Activated CD4-positive, alpha-beta T cell treated with anti-CD3 and anti-CD28 coated beads, Interleukin-2, amount 50 U/mL, for 24 hours (primary cell): ENCODE results near the gene THNSL1.
"Not testable (repeated sequence)": the region's sequence is repeated elsewhere in the genome, so short reads cannot be mapped to it uniquely, and the experiment has no call there.

Experiments used
- DNase-seq, 2 donors: peaks; one replicate each; pipeline ENCODE4 v3.0.0-alpha.2; 2020; ENCODE audit warnings: low read depth in 1 of 2, low spot score in 1 of 2

THNSL1 gene

GRCh38 chr10:24998044-24998443, 18.4 kb upstream of the THNSL1 start:
- no peak for DNase-seq

GRCh38 chr10:25011591-25011990, 4.8 kb upstream of the THNSL1 start:
- not testable (repeated sequence) for DNase-seq

GRCh38 chr10:25014579-25014978, 1.8 kb upstream of the THNSL1 start:
- no peak for DNase-seq

- DNase-seq, result peak; percentile 81 to 91
Observed at GRCh38 chr10:25015828-25016375, 510 bp upstream of the THNSL1 start, which contains the start of gene ENKUR. ENKUR (minus strand) TSS chr10:25016158; CDS start chr10:25015936, 222 bp downstream.

DNA sequence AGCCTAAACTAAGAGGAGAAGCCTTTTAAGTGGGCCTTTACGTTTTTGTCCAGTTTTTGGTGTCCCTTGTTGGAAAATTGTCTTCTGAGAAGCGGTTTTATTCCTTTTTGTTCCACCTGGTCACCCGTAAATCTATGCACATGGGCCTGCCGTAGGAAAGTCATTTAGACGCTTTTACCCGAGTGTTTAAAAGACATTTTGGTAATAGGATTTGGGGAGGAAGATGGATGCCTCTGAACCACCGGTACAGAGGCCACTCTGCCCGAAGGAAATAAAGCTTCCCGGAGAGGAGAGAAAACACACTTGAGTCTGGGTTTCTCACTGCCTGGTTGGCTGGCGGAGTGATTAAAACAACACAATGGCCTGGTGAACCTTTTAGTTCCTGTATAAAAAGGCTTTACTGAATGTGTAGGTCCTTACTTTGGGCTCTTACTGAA, 760 bp downstream of the THNSL1 start:
- peak in 1 of 2 donors; percentile 14 for DNase-seq

DNA sequence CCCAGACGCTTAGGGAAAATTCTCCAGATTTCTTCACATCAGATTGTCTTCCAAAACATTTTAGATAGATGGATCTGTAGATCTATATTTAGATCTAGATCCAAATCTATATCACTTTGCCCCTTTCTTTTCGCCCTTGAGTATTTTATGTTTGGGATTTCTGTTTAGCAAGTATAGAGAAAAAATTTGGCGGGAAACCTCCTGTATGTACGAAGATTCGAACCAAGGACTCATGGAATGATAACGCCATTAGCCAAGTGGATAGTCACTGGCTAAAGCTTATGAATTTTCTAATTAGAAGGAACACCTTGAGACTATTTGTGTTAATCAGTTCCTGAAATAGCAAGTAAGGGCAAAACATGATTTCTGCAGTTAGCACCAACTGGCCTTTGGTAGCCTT, 1.2 kb downstream of the THNSL1 start:
- no peak for DNase-seq

- DNase-seq, result no peak
Observed at GRCh38 chr10:25018703-25019102, 2.3 kb downstream of the THNSL1 start.

DNA sequence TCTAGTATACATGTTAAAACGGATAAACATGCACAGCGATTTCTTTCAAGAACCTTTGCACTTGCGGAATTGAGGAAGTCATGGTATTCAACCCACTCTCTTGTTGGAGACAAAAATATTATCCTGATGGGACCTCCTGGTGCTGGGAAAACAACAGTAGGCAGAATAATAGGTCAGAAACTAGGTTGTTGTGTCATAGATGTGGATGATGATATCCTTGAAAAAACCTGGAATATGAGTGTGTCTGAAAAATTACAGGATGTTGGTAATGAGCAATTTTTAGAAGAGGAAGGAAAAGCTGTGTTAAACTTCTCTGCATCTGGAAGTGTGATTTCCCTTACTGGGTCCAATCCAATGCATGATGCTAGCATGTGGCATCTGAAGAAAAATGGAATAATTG, 6.9 kb downstream of the THNSL1 start:
- no peak for DNase-seq

GRCh38 chr10:25024528-25024927, 8.1 kb downstream of the THNSL1 start:
- no peak for DNase-seq

DNA sequence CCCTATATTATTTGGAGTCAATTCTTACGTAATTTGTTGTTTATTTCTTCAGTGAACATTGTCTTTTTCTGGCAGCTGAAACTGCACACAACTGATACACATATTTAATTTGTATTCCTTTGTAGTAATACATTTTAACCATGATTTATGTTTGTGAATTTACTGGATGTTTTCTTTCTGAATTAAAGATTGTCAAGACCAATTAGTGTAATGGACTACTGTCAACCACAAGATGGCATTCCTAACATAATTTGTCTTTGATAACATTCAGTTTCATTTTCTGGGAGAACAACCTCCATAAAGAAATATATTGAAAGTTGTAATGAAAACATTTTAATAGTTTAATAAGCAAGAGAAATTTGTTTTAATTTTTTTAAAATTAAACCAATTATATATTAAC, 10.1 kb downstream of the THNSL1 start:
- DNase-seq, result no peak

- no peak for DNase-seq
Observed at GRCh38 chr10:25028711-25029110, 12.3 kb downstream of the THNSL1 start.

DNA sequence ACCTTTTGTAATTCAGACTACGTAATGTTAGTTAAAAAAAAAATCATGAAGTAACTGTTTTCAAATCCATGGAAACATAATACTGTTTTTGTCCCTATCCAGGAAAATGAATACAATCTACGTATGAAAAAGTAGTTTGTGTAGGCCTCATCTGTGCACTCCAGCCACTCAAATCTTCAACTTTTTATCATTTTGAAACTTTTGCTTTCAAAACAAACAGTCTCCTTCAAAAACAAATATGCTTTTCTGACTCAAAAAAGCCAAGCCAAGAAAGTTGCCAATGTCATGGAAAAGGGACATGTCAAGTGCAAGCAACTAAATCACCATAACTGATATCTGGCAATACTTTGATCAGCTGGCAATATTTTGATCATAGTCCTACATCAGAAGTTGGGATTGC, 13.1 kb downstream of the THNSL1 start:
- DNase-seq, result no peak

DNA sequence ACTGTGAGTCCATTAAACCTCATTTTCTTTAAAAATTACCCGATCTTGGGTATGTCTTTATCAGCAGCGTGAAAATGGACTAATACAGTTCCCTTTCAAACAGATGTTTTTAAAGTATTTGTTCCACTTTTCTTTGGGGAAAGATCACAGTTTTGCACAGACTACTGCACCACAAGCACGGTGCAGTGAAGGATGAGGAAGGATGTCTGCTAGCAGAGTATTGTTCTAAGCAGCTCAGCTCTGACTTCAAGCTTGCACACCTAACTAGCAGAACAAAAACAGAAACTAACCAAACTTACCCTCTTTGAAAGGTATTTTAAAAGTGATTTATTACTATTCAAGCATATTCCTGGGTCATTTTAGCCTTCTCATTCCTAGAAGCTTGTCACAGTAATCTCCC, 20.0 kb downstream of the THNSL1 start:
- no peak for DNase-seq

DNA sequence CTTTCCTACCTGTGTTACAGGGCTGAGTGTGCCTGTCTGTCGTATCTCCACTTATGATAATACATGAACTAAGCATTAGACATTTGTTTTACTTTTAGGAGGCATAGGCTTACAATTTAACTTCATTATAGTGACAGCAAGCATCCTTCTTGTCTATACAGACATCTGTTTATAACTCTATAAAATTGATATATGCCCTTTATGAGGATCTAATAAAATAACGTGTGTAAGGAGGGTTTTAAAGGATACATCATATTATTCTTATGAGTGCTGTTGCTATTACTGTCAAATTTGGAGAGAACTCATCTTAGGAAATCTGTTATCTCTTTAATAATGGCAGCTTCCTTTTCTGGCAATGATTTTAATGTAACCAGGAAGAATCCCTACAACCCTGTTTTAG, 21.9 kb downstream of the THNSL1 start:
- no peak for DNase-seq

DNA sequence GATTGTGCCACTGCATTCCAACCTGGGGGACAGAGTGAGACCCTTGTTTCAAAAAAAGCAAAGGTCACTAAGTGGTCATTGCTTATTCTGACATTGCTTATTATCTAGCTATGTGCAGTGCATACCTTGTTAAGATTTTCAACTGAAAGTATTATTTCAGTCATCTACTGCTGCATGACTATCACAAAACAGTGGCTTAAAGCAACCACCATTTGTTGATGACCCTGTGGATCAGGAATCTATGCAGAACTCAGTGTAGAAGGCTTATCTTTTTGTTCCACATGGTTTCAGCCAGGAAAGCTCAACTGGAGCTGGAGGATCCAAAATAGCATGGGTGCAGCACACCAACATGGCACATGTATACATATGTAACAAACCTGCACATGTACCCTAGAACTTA, 23.1 kb downstream of the THNSL1 start:
- DNase-seq, result no peak

- DNase-seq, result no peak
Observed at GRCh38 chr10:25046641-25047040, 30.2 kb downstream of the THNSL1 start.

- DNase-seq, result no peak
Observed at GRCh38 chr10:25047088-25047487, 30.7 kb downstream of the THNSL1 start.

GRCh38 chr10:25047591-25048301, 31.3 kb downstream of the THNSL1 start:
- DNase-seq, result no peak

GRCh38 chr10:25048450-25048849, 32.0 kb downstream of the THNSL1 start:
- no peak for DNase-seq

GRCh38 chr10:25049966-25050365, 33.6 kb downstream of the THNSL1 start:
- no peak for DNase-seq

DNA sequence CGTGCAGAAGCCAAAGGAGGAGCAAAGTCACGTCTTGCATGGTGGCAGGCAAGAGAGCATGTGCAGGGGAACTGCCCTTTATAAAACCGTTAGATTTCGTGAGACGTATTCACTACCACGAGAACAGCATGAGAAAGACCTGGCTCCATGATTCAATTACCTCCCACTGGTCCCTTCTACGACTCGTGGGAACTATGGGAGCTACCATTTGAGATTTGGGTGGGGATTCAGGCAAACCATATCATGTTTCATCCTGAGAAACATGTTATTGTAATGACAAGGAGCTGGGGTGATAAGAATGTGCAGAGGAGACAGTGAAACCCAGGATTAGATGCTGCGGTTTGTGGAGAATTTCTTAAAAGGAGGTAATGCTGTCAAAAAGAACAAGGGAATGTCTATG, 34.0 kb downstream of the THNSL1 start:
- no peak for DNase-seq

DNA sequence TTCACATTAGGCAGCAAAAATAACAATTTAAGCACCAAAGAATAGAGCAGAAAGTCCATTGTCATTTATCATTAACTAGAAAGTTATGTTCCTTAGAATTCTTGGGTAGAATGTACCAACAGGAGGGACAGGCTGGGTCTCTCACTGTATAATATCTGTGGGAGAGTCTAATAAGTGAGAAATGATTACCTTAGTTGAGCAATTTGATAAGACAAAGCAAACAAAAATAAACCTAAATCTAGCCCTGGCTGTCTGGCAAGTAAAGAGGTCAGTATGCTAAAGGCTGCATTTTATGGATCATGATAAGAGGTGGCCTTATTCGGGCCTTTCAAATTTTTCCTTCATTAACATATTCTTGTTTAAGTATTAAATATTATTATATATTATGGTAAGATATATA, 35.6 kb downstream of the THNSL1 start:
- no peak for DNase-seq

GRCh38 chr10:25056726-25057125, 40.3 kb downstream of the THNSL1 start:
- DNase-seq, result no peak
